ENCODE data around the gene REG4. TPM values are rescaled to one million over a fixed set of nuclear protein-coding genes. Genes with fewer than 3 reads are reported as not detected.

REG4 gene
- not detected in 2 replicates for total RNA-seq
- polyA plus RNA-seq, result not detected in 2 replicates
- not detected in 2 replicates for polyA plus RNA-seq (2011; cell fraction: cytosol; rRNA removed)
- polyA plus RNA-seq (2011; cell fraction: nucleus; rRNA removed), result not detected in 2 replicates
- not detected in 2 replicates for polyA plus RNA-seq (2012)
- not detected in 2 replicates for polyA minus RNA-seq
- not detected for polyA minus RNA-seq (2011; cell fraction: cytosol; rRNA and poly(A)+ RNA removed)
- polyA minus RNA-seq (2011; cell fraction: nucleus; rRNA and poly(A)+ RNA removed), result not detected in 2 replicates
- Bru-seq, nascent RNA, result not detected
- not detected for BruChase-seq, experiment 1, labeled RNA remaining after a 6-hour chase
- BruChase-seq, experiment 2, labeled RNA remaining after a 2-hour chase, result not detected
- long read RNA-seq, result 0 reads

DNA sequence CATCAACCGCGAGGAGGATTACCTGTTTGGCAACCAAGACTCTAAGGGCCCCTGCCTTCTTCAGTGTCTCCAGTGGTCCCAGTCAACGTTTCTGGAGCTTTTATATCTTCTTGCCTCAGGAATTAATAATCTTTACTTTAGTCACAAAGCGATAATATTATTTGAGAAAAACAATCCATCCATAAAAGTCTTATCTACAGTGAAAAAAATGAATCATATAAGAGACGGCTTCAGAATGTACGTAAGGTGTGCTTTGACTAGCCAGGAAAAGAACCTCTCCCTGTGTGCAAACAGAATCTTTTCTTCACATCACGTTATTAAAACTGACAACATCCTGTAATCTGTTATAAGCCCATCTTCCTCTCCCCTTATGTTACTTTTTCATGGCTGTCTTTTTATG lies at the start of gene REG4:
REG4 (minus strand) TSS at position 74 of the 400 bp plus-strand sequence. CDS start 2,691 bp downstream, outside the sequence.
- H3K27me3 ChIP-seq (ENCODE audit: control insufficient read depth in 2 of 2, insufficient read depth in 2 of 2, low read length in 2 of 2), result peaks cover 24 to 49% of the 10 kb centered on the region in 2 experiments
- dilution Hi-C loops (cut with MboI; ENCODE audit: extremely low pct_ligation_motif_present, low sequenced_read_pairs), result no loop called here
- H3K9me3 ChIP-seq (replicated peaks; ENCODE audit: control insufficient read depth, insufficient read depth, low read length), result no peaks in the 10 kb centered on the region
- no peaks in the 10 kb centered on the region for H3K9me1 ChIP-seq (replicated peaks; ENCODE audit: control insufficient read depth, extremely low read depth, insufficient read depth, low read length)
- no peaks in the 10 kb centered on the region for H3K36me3 ChIP-seq (ENCODE audit: control insufficient read depth in 2 of 2, extremely low read depth in 1 of 2, insufficient read depth in 2 of 2, low read length in 2 of 2)
- intact Hi-C loops (cut with micrococcal nuclease), result no loop called here
- H3K4me2 ChIP-seq (ENCODE audit: insufficient read depth, low read length), result no peak within 1 kb of the TSS
- no peaks in the 10 kb centered on the region for H4K20me1 ChIP-seq (replicated peaks; ENCODE audit: control insufficient read depth, extremely low read depth, insufficient read depth, low read length)
- H3K27ac ChIP-seq (ENCODE audit: insufficient read depth, low read depth, low read length), result no peak within 1 kb of the TSS
- ChIA-PET POLR2A (no interaction called here), CTCF (interaction anchor here (0.9 to 3.0 kb wide), 3 partner anchors 15 to 67 kb away, joined by 3 to 12 read pairs (median 3); no protein-coding TSS in a partner anchor)
- DNase-seq (ENCODE audit: low read depth, low spot score) (no peak), FAIRE-seq (no peak)
- no peaks in the 10 kb centered on the region for H3K4me1 ChIP-seq (ENCODE audit: control insufficient read depth, extremely low read depth, insufficient read depth, low read length)
- no peak within 1 kb of the TSS for H2AFZ ChIP-seq (ENCODE audit: low read depth, low read length)
- no peak within 1 kb of the TSS for H3K4me3 ChIP-seq (replicated peaks in 1 of 3; ENCODE audit: insufficient read depth in 1 of 3, low read depth in 1 of 3, low read length in 3 of 3)
- no peak within 1 kb of the TSS for H3K9ac ChIP-seq (replicated peaks; ENCODE audit: extremely low read depth, insufficient read depth, low read length)
- H3K79me2 ChIP-seq (ENCODE audit: control insufficient read depth, insufficient read depth, low read length), result no peaks in the 10 kb centered on the region
- TF ChIP-seq POLR2A (IDR thresholded peaks at IDR 0.05; ENCODE audit: low read depth, low read length) (no peak), POLR2AphosphoS5 (IDR thresholded peaks at IDR 0.05; ENCODE audit: insufficient read depth, low read depth, low read length) (no peak), GATA2 (IDR thresholded peaks at IDR 0.05; ENCODE audit: insufficient read depth, insufficient read length, low read depth, low read length) (no peak), MYC (IDR thresholded peaks at IDR 0.05; ENCODE audit: low read depth, low read length) (no peak), FOS (IDR thresholded peaks at IDR 0.05; ENCODE audit: borderline replicate concordance, insufficient read depth, low read length) (no peak), JUN (IDR thresholded peaks at IDR 0.05; ENCODE audit: borderline replicate concordance, insufficient read depth, insufficient read length, low read depth) (no peak), EZH2 (IDR thresholded peaks at IDR 0.05; ENCODE audit: borderline replicate concordance, low read depth, low read length, severe bottlenecking) (no peak)
- TF ChIP-seq, protein P1, sequence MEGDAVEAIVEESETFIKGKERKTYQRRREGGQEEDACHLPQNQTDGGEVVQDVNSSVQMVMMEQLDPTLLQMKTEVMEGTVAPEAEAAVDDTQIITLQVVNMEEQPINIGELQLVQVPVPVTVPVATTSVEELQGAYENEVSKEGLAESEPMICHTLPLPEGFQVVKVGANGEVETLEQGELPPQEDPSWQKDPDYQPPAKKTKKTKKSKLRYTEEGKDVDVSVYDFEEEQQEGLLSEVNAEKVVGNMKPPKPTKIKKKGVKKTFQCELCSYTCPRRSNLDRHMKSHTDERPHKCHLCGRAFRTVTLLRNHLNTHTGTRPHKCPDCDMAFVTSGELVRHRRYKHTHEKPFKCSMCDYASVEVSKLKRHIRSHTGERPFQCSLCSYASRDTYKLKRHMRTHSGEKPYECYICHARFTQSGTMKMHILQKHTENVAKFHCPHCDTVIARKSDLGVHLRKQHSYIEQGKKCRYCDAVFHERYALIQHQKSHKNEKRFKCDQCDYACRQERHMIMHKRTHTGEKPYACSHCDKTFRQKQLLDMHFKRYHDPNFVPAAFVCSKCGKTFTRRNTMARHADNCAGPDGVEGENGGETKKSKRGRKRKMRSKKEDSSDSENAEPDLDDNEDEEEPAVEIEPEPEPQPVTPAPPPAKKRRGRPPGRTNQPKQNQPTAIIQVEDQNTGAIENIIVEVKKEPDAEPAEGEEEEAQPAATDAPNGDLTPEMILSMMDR (IDR thresholded peaks at IDR 0.05; ENCODE audit: extremely low read depth in 1 of 2, insufficient read depth in 1 of 2, low read depth in 1 of 2, low read length in 2 of 2), result no peak
- TF ChIP-seq, protein P2, sequence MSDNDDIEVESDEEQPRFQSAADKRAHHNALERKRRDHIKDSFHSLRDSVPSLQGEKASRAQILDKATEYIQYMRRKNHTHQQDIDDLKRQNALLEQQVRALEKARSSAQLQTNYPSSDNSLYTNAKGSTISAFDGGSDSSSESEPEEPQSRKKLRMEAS (IDR thresholded peaks at IDR 0.05; ENCODE audit: insufficient read depth, insufficient read length), result no peak
- no TSS peak for BruUV-seq (replicated peaks)
